Endothelial cell (in vitro differentiated cells): ENCODE data around the gene CPOX. TPM values are rescaled to one million over a fixed set of nuclear protein-coding genes. Genes with fewer than 3 reads are reported as not detected.

Source experiments
- DNase-seq: peaks from one replicate; pipeline ENCODE4 v3.0.0; 2021; ENCODE audit warnings: low spot score
- H3K27ac Mint-ChIP-seq: one replicate; pipeline ENCODE4 v1.8.0; 2021; ENCODE audit warnings: mixed read lengths, inconsistent platforms; ENCODE audit not compliant: unreplicated experiment
- H3K27me3 Mint-ChIP-seq: one replicate; pipeline ENCODE4 v1.8.0; 2021; ENCODE audit warnings: mild to moderate bottlenecking, moderate library complexity, mixed read lengths, inconsistent platforms; ENCODE audit not compliant: unreplicated experiment
- H3K36me3 Mint-ChIP-seq: one replicate; pipeline ENCODE4 v1.8.0; 2021; ENCODE audit warnings: mild to moderate bottlenecking, low read depth, mixed read lengths, inconsistent platforms; ENCODE audit not compliant: unreplicated experiment
- H3K4me1 Mint-ChIP-seq: one replicate; pipeline ENCODE4 v1.8.0; 2021; ENCODE audit warnings: mild to moderate bottlenecking, mixed read lengths, inconsistent platforms; ENCODE audit not compliant: unreplicated experiment
- H3K4me3 Mint-ChIP-seq: one replicate; pipeline ENCODE4 v1.8.0; 2021; ENCODE audit warnings: mild to moderate bottlenecking, mixed read lengths, inconsistent platforms; ENCODE audit not compliant: unreplicated experiment
- H3K9me3 Mint-ChIP-seq: one replicate; pipeline ENCODE4 v1.8.0; 2021; ENCODE audit warnings: mixed read lengths, inconsistent platforms; ENCODE audit not compliant: unreplicated experiment
- CTCF ChIP-seq: fragments of 200-600 bp; sonication (generic); IDR thresholded peaks from one replicate; pipeline ENCODE4 v1.5.0; 2021; ENCODE audit warnings: antibody characterized with exemption; ENCODE audit not compliant: unreplicated experiment
- total RNA-seq: library from RNA; stranded (reverse); fragmentation: NEBNext Ultra II Directional; extraction: Animal tissue kit (Norgen Biotek cat#: 25700); gene quantifications from one replicate; pipeline ENCODE4 v1.2.1, GENCODE V29; 2021; ENCODE audit not compliant: unreplicated experiment

CPOX gene
- total RNA-seq, 1 donor from 2014 or later, result 21.5 TPM

GRCh38 chr3:98596087-98596486 lies 2.7 kb upstream of the CPOX start:
- TF ChIP-seq CTCF, result no peak
- Mint-ChIP-seq H3K27ac (no peak overlapping the region), H3K9me3 (no peaks in the 10 kb centered on the region), H3K27me3 (no peaks in the 10 kb centered on the region), H3K4me1 (peaks cover 15% of the 10 kb centered on the region), H3K4me3 (no peak overlapping the region), H3K36me3 (no peaks in the 10 kb centered on the region)
- no peak for DNase-seq

GRCh38 chr3:98594628-98595324 lies 1.4 kb upstream of the CPOX start:
- TF ChIP-seq CTCF, result no peak
- Mint-ChIP-seq H3K9me3 (no peaks in the 10 kb centered on the region), H3K27ac (no peak overlapping the region), H3K4me1 (peaks cover 15% of the 10 kb centered on the region), H3K4me3 (no peak overlapping the region), H3K36me3 (peaks cover 3% of the 10 kb centered on the region), H3K27me3 (no peaks in the 10 kb centered on the region)
- no peak for DNase-seq

GRCh38 chr3:98592345-98592935 lies 971 bp downstream of the CPOX start:
- Mint-ChIP-seq H3K27me3 (no peaks in the 10 kb centered on the region), H3K4me1 (peaks cover 11% of the 10 kb centered on the region), H3K4me3 (peak overlapping the region; percentile 93), H3K36me3 (peaks cover 10% of the 10 kb centered on the region), H3K9me3 (no peaks in the 10 kb centered on the region), H3K27ac (no peak overlapping the region)
- TF ChIP-seq CTCF, result no peak
- DNase-seq, result no peak

GRCh38 chr3:98589331-98590036 lies 3.9 kb downstream of the CPOX start:
- Mint-ChIP-seq H3K36me3 (peaks cover 12% of the 10 kb centered on the region), H3K9me3 (no peaks in the 10 kb centered on the region), H3K4me1 (peaks cover 11% of the 10 kb centered on the region), H3K27ac (peak overlapping the region; percentile 41), H3K27me3 (no peaks in the 10 kb centered on the region), H3K4me3 (peak overlapping the region; percentile 15)
- no peak for DNase-seq
- TF ChIP-seq CTCF, result no peak

- Mint-ChIP-seq H3K36me3 (peaks cover 12% of the 10 kb centered on the region), H3K4me1 (peaks cover 6% of the 10 kb centered on the region), H3K4me3 (no peak overlapping the region), H3K9me3 (no peaks in the 10 kb centered on the region), H3K27me3 (no peaks in the 10 kb centered on the region), H3K27ac (no peak overlapping the region)
- TF ChIP-seq CTCF, result no peak
- DNase-seq, result no peak
Observed at GRCh38 chr3:98588065-98588464, 5.3 kb downstream of the CPOX start.
